Keratinocyte (primary cell): ENCODE data around the gene DIAPH2. TPM values are rescaled to one million over a fixed set of nuclear protein-coding genes. Genes with fewer than 3 reads are reported as not detected.

Experiments
- DNase-seq: peaks from one replicate; pipeline ENCODE4 v3.0.0-alpha.2; 2011; ENCODE audit warnings: low read depth, missing footprints, low spot score
- FAIRE-seq: peaks from 2 replicates; lab custom pipeline; 2011; peaks lifted over from hg19 to GRCh38; lab: Jason Lieb, UNC
- H2AFZ ChIP-seq: 2 replicates; pipeline ENCODE4 v1.6.0; 2012; ENCODE audit warnings: low read length, control low read depth, inconsistent platforms; ENCODE audit not compliant: control insufficient read depth
- H3K27ac ChIP-seq: 2 replicates; pipeline ENCODE4 v1.5.1; 2011; ENCODE audit warnings: low read length; ENCODE audit not compliant: control insufficient read depth, insufficient read depth
- H3K27me3 ChIP-seq: 3 replicates; pipeline ENCODE4 v1.6.0; 2011; ENCODE audit warnings: low read length; ENCODE audit not compliant: control insufficient read depth, insufficient read depth; ENCODE audit errors: extremely low read depth
- H3K36me3 ChIP-seq, 2 experiments: 2 replicates in 1 of 2; 3 replicates in 1 of 2; pipeline ENCODE4 v1.5.1; 2011; ENCODE audit warnings: low read length in 2 of 2, mild to moderate bottlenecking in 1 of 2; ENCODE audit not compliant: control insufficient read depth in 2 of 2, insufficient read depth in 2 of 2; ENCODE audit errors: extremely low read depth in 1 of 2
- H3K4me1 ChIP-seq: 3 replicates; pipeline ENCODE4 v1.5.1; 2011; ENCODE audit warnings: low read length; ENCODE audit not compliant: control insufficient read depth, insufficient read depth; ENCODE audit errors: extremely low read depth
- H3K4me2 ChIP-seq: 3 replicates; pipeline ENCODE4 v1.6.0; 2011; ENCODE audit warnings: low read depth, low read length; ENCODE audit not compliant: control insufficient read depth, insufficient read depth; ENCODE audit errors: extremely low read depth
- H3K4me3 ChIP-seq, 3 experiments: fragments of 200-600 bp in 1 of 3; sonication (generic) in 1 of 3; 2 replicates in 2 of 3; 3 replicates in 1 of 3; pipeline ENCODE4 v1.5.1; 2011 to 2016; ENCODE audit warnings: low read length in 3 of 3, mild to moderate bottlenecking in 3 of 3, control low read depth in 2 of 3, inconsistent platforms in 1 of 3, low read depth in 1 of 3, mixed read lengths in 1 of 3, mixed run types in 1 of 3, moderate library complexity in 1 of 3; ENCODE audit not compliant: control insufficient read depth in 2 of 3, insufficient read depth in 2 of 3; ENCODE audit errors: extremely low read depth in 1 of 3
- H3K79me2 ChIP-seq: 2 replicates; pipeline ENCODE4 v1.6.0; 2012; ENCODE audit warnings: low read length; ENCODE audit not compliant: control insufficient read depth, insufficient read depth
- H3K9ac ChIP-seq: 3 replicates; pipeline ENCODE4 v1.6.0; 2011; ENCODE audit warnings: low read length; ENCODE audit not compliant: control insufficient read depth, insufficient read depth; ENCODE audit errors: extremely low read depth
- H3K9me1 ChIP-seq: 3 replicates; pipeline ENCODE4 v1.6.0; 2011; ENCODE audit warnings: low read length; ENCODE audit not compliant: control insufficient read depth, insufficient read depth; ENCODE audit errors: extremely low read depth
- H3K9me3 ChIP-seq: 2 replicates; pipeline ENCODE4 v1.5.1; 2012; ENCODE audit warnings: low read depth, low read length; ENCODE audit not compliant: control insufficient read depth
- H4K20me1 ChIP-seq: 3 replicates; pipeline ENCODE4 v1.6.0; 2011; ENCODE audit warnings: low read length; ENCODE audit not compliant: control insufficient read depth, insufficient read depth; ENCODE audit errors: extremely low read depth
- EZH2 ChIP-seq: IDR thresholded peaks from one replicate; pipeline ENCODE4 v1.6.1; 2012; ENCODE audit warnings: inconsistent platforms, mild to moderate bottlenecking, low read length, moderate library complexity
- dilution Hi-C: fragments of 300-500 bp; cut with MboI; formaldehyde crosslinking; loops from one replicate; pipeline ENCODE4 v1.7.0; 2020; ENCODE audit warnings: low sequenced_read_pairs; ENCODE audit not compliant: extremely low pct_ligation_motif_present
- polyA plus RNA-seq, 5 experiments: library from polyadenylated mRNA; depleted of rRNA in 3 of 5; stranded (reverse) in 3 of 5; stranded (forward) in 1 of 5; unstranded in 1 of 5; fragments of >200 nt; gene quantifications; 1 replicate in 1 of 5; 2 replicates in 3 of 5; 3 replicates in 1 of 5; pipeline versions ENCODE4 v1.2.1 to v1.2.3, GENCODE V29; 2011 to 2012; ENCODE audit warnings: missing spikeins in 2 of 5, low read depth in 1 of 5, low replicate concordance in 1 of 5
- TF ChIP-seq, protein P1 (sequence below), 3 experiments: IDR thresholded peaks in 1 of 3; conservative IDR thresholded peaks in 1 of 3; optimal IDR thresholded peaks in 1 of 3; 2 replicates in 2 of 3; 3 replicates in 1 of 3; pipeline versions ENCODE3 to v1.5.1; 2011; ENCODE audit warnings: low read length in 3 of 3, mild to moderate bottlenecking in 3 of 3, moderate library complexity in 2 of 3, control low read depth in 1 of 3, inconsistent platforms in 1 of 3; ENCODE audit not compliant: insufficient read depth in 2 of 3; ENCODE audit errors: extremely low read depth in 1 of 3

Gene DIAPH2
- polyA plus RNA-seq, 1 donor (not counting 4 experiments of a cell fraction or from before 2014, with no cell fraction given), result 7.4 TPM

DNA sequence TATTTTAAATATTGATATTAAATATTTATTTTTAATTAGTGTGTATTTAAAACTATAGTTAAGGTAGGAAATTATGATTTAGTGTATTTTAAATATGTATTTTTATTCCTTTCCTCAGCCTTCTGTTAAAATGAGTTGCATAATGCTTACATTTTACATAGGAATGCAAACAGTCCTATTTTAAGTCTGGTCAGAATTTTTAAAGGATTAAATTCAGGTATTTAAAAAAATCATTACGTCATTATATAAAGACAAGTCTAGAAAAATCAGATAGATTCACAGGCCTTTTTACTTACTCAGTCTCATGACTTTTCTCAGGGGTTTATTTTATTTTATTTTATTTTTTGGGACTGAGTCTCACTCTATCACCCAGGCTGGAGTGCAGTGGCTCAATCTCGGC is 148.7 kb downstream of the DIAPH2 start:
- dilution Hi-C loops, result no loop called here
- Histone ChIP-seq H3K9ac (no peak overlapping the region), H3K27me3 (no peaks in the 10 kb centered on the region), H3K4me3 (no peak overlapping the region), H3K9me1 (no peaks in the 10 kb centered on the region), H3K9me3 (no peaks in the 10 kb centered on the region), H3K36me3 (no peaks in the 10 kb centered on the region), H2AFZ (no peak overlapping the region), H3K4me1 (no peaks in the 10 kb centered on the region), H3K79me2 (no peaks in the 10 kb centered on the region), H3K27ac (no peak overlapping the region), H4K20me1 (no peaks in the 10 kb centered on the region), H3K4me2 (no peak overlapping the region)
- TF ChIP-seq, protein P1, sequence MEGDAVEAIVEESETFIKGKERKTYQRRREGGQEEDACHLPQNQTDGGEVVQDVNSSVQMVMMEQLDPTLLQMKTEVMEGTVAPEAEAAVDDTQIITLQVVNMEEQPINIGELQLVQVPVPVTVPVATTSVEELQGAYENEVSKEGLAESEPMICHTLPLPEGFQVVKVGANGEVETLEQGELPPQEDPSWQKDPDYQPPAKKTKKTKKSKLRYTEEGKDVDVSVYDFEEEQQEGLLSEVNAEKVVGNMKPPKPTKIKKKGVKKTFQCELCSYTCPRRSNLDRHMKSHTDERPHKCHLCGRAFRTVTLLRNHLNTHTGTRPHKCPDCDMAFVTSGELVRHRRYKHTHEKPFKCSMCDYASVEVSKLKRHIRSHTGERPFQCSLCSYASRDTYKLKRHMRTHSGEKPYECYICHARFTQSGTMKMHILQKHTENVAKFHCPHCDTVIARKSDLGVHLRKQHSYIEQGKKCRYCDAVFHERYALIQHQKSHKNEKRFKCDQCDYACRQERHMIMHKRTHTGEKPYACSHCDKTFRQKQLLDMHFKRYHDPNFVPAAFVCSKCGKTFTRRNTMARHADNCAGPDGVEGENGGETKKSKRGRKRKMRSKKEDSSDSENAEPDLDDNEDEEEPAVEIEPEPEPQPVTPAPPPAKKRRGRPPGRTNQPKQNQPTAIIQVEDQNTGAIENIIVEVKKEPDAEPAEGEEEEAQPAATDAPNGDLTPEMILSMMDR (optimal IDR thresholded peaks at IDR 0.05 in 1 of 3, IDR thresholded peaks at IDR 0.05 in 1 of 3, conservative IDR thresholded peaks at IDR 0.05 in 1 of 3; ENCODE audit: extremely low read depth in 1 of 3, insufficient read depth in 2 of 3, low read length in 3 of 3), result no peak
- no peak for TF ChIP-seq EZH2
- FAIRE-seq (no peak), DNase-seq (no peak)

DNA sequence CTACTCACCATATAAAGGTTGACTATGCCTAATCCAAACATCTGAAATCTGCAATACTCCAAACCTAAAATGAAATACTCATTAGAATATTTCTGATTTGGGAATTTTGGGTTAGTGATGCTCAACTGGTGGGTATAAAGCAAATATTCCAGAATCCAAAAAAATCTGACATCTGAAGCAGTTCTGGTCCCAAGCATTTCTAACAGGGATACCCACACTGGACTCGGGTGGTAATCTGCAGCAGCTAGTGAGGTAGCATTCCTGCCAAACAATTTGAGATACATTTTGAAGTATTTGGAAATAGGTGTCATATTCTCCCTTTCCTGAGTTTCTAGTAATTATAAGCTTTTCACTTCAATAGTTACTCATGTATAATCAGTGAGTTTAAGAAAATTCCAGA is 149.5 kb downstream of the DIAPH2 start:
- Histone ChIP-seq H4K20me1 (no peaks in the 10 kb centered on the region), H3K9me3 (no peaks in the 10 kb centered on the region), H3K9me1 (no peaks in the 10 kb centered on the region), H3K4me1 (peaks cover 5% of the 10 kb centered on the region), H3K79me2 (no peaks in the 10 kb centered on the region), H3K4me2 (no peak overlapping the region), H3K27ac (no peak overlapping the region), H3K9ac (no peak overlapping the region), H3K27me3 (no peaks in the 10 kb centered on the region), H2AFZ (no peak overlapping the region), H3K4me3 (no peak overlapping the region), H3K36me3 (no peaks in the 10 kb centered on the region)
- no peak for DNase-seq
- dilution Hi-C loops, result no loop called here
- FAIRE-seq, result no peak
- TF ChIP-seq, protein P1 (optimal IDR thresholded peaks at IDR 0.05 in 1 of 3, IDR thresholded peaks at IDR 0.05 in 1 of 3, conservative IDR thresholded peaks at IDR 0.05 in 1 of 3; ENCODE audit: extremely low read depth in 1 of 3, insufficient read depth in 2 of 3, low read length in 3 of 3), result no peak
- TF ChIP-seq EZH2, result no peak
